Measurements from ENCODE around the gene AFF4. TPM values are rescaled to one million over a fixed set of nuclear protein-coding genes. Genes with fewer than 3 reads are reported as not detected.

Gene AFF4
- total RNA-seq, 4 donors from 2014 or later: 36.7 to 153 (median 67.5) TPM

GRCh38 chr5:132853323-132853722 lies 110.1 kb downstream of the AFF4 start:
- in situ Hi-C loops (cut with MboI; ENCODE audit: low sequenced_read_pairs in 4 of 4) (loop anchor here in 2 of 4 donors (25.0 kb wide), 1 partner anchor 466 kb away; no protein-coding TSS in a partner anchor), intact Hi-C loops (cut with DNase I; ENCODE audit: low total_unique reads) (no loop called here)
- Histone ChIP-seq H3K27ac (no peak overlapping the region), H3K4me1 (no peaks in the 10 kb centered on the region), H3K27me3 (no peaks in the 10 kb centered on the region), H3K36me3 (no peaks in the 10 kb centered on the region), H3K4me3 (no peak overlapping the region), H3K9me3 (no peaks in the 10 kb centered on the region)
- no peak for ATAC-seq
- TF ChIP-seq CTCF (IDR thresholded peaks at IDR 0.05 in 4 of 5, conservative IDR thresholded peaks at IDR 0.05 in 1 of 5) (no peak), POLR2A (IDR thresholded peaks at IDR 0.05) (no peak)
- DNase-seq: no peak

DNA sequence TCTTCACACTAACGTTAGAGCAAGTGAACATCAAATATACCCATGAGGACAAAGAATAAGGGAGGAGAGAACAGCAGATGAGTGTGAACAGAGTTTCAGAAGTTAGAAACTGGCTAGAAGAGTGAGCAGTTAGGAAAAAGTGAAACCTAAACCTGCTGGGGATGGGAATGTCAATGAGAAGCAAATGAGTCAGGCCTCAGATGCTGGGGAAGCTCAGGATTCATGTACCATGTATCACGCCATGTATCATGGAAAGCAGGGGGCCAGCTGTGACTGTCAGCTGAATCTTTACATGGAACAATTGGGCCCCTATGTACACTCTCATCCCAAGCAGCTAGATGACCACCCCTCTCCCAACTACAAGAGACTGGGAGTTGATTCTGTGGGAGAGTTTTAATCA lies 113.4 kb downstream of the AFF4 start:
- Histone ChIP-seq H3K36me3 (no peaks in the 10 kb centered on the region), H3K4me3 (no peak overlapping the region), H3K27ac (no peak overlapping the region), H3K27me3 (no peaks in the 10 kb centered on the region), H3K4me1 (no peaks in the 10 kb centered on the region), H3K9me3 (no peaks in the 10 kb centered on the region)
- no peak for ATAC-seq
- TF ChIP-seq POLR2A (IDR thresholded peaks at IDR 0.05): no peak
- intact Hi-C loops (cut with DNase I; ENCODE audit: low total_unique reads) (no loop called here), in situ Hi-C loops (cut with MboI; ENCODE audit: low sequenced_read_pairs in 4 of 4) (loop anchor here in 2 of 4 donors (25.0 kb wide), 1 partner anchor 463 kb away; no protein-coding TSS in a partner anchor)
- no peak for DNase-seq

- Histone ChIP-seq H3K27me3 (no peaks in the 10 kb centered on the region), H3K9me3 (no peaks in the 10 kb centered on the region), H3K4me1 (no peaks in the 10 kb centered on the region), H3K4me3 (no peak overlapping the region), H3K27ac (no peak overlapping the region), H3K36me3 (no peaks in the 10 kb centered on the region)
- DNase-seq: no peak
- intact Hi-C loops (cut with DNase I; ENCODE audit: low total_unique reads): no loop called here
- no peak for ATAC-seq
- in situ Hi-C loops (cut with MboI; ENCODE audit: low sequenced_read_pairs in 4 of 4): no loop called here
- TF ChIP-seq POLR2A (IDR thresholded peaks at IDR 0.05) (no peak), CTCF (IDR thresholded peaks at IDR 0.05 in 4 of 5, conservative IDR thresholded peaks at IDR 0.05 in 1 of 5) (no peak)
Observed at GRCh38 chr5:132849347-132849746, 114.1 kb downstream of the AFF4 start.

GRCh38 chr5:132848270-132848669 lies 115.2 kb downstream of the AFF4 start:
- H3K27me3 ChIP-seq: no peaks in the 10 kb centered on the region
- ATAC-seq: no peak
- in situ Hi-C loops (cut with MboI; ENCODE audit: low sequenced_read_pairs in 4 of 4): no loop called here
- H3K4me3 ChIP-seq: no peak overlapping the region
- no peaks in the 10 kb centered on the region for H3K9me3 ChIP-seq
- no peak overlapping the region for H3K27ac ChIP-seq
- H3K36me3 ChIP-seq: no peaks in the 10 kb centered on the region
- TF ChIP-seq POLR2A (IDR thresholded peaks at IDR 0.05) (no peak), CTCF (IDR thresholded peaks at IDR 0.05 in 4 of 5, conservative IDR thresholded peaks at IDR 0.05 in 1 of 5) (no peak)
- intact Hi-C loops (cut with DNase I; ENCODE audit: low total_unique reads): no loop called here
- no peak for DNase-seq
- no peaks in the 10 kb centered on the region for H3K4me1 ChIP-seq

DNA sequence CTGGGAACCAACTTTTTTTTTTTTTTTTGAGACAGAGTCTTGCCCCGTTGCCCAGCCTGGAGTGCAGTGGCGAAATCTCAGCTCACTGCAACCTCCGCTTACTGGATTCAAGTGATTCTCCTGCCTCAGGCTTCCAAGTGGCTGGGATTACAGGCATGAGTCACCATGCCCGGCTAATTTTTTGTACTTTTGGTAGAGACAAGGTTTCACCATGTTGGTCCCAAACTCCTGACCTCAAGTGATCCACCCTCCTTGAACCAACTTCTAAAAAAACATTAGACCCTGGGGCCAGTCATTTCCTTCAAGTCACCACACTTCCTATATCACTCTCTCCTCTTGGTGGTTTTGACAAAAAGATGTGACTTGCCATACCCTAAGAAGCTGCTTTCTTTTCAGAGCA lies 122.1 kb downstream of the AFF4 start:
- H3K27ac ChIP-seq: no peak overlapping the region
- no peaks in the 10 kb centered on the region for H3K9me3 ChIP-seq
- intact Hi-C loops (cut with DNase I; ENCODE audit: low total_unique reads) (no loop called here), in situ Hi-C loops (cut with MboI; ENCODE audit: low sequenced_read_pairs in 4 of 4) (no loop called here)
- ATAC-seq (no peak), DNase-seq (no peak)
- H3K4me1 ChIP-seq: no peaks in the 10 kb centered on the region
- H3K36me3 ChIP-seq: no peaks in the 10 kb centered on the region
- TF ChIP-seq POLR2A (IDR thresholded peaks at IDR 0.05) (no peak), CTCF (IDR thresholded peaks at IDR 0.05 in 4 of 5, conservative IDR thresholded peaks at IDR 0.05 in 1 of 5) (no peak)
- no peak overlapping the region for H3K4me3 ChIP-seq
- no peaks in the 10 kb centered on the region for H3K27me3 ChIP-seq
